SK-N-SH (cell line): ENCODE measurements around the gene MIDN.

Experiments used
- MXI1 ChIP-seq: IDR thresholded peaks from 2 replicates; pipeline ENCODE4 v1.6.1; 2012; ENCODE audit warnings: mild to moderate bottlenecking, low read depth, low read length, improper control_type of control experiment
- TAF1 ChIP-seq: IDR thresholded peaks from 2 replicates; pipeline ENCODE4 v1.6.1; 2012; ENCODE audit warnings: low read depth, mild to moderate bottlenecking, low read length, moderate library complexity, borderline replicate concordance
- TF ChIP-seq, protein P1 (sequence below): fragments of 200-600 bp; sonication (generic); IDR thresholded peaks from 2 replicates; pipeline ENCODE4 v1.6.1; 2017; ENCODE audit warnings: antibody characterized with exemption, mild to moderate bottlenecking, moderate library complexity

DNA sequence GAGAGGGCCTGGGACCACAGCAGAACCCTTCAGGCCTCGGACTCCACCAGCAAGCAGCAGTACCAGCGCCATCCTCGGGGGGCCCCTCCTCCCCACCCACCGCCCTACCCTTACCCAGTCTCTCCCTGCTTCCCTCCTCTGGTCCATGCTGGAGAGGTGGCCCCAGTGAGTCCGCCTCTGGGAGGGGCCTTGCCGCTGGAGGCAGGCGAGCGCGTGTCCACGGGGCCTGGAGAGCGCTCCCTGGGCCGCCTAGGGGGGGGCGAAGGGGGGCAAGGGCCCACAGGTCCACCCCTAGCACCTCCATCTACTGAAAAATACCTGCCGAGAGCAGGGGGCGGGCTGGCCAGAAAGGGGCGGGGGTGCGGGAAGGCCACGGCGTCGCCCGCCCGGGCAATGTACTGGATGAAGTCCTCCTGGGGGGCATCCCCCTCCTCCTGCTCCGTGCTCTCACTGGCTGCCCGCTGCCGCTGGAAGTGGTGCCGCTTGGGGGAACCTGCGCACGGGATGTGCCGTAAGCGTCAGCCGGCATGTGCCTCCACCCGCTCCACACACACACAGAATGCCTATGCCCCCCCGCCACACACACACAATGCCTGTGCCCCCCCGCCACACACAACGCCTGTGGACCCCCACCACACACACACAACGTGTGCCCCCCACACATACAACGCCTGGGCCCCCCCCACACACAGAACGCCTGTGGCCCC, 17.4 kb upstream of the MIDN start:
- TF ChIP-seq MXI1 (no peak), TAF1 (no peak)
- TF ChIP-seq, protein P1, sequence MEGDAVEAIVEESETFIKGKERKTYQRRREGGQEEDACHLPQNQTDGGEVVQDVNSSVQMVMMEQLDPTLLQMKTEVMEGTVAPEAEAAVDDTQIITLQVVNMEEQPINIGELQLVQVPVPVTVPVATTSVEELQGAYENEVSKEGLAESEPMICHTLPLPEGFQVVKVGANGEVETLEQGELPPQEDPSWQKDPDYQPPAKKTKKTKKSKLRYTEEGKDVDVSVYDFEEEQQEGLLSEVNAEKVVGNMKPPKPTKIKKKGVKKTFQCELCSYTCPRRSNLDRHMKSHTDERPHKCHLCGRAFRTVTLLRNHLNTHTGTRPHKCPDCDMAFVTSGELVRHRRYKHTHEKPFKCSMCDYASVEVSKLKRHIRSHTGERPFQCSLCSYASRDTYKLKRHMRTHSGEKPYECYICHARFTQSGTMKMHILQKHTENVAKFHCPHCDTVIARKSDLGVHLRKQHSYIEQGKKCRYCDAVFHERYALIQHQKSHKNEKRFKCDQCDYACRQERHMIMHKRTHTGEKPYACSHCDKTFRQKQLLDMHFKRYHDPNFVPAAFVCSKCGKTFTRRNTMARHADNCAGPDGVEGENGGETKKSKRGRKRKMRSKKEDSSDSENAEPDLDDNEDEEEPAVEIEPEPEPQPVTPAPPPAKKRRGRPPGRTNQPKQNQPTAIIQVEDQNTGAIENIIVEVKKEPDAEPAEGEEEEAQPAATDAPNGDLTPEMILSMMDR = no peak
